Nephron progenitor cell (in vitro differentiated cells): ENCODE measurements around the gene TENT5C.
"Not testable (repeated sequence)": the region's sequence is repeated elsewhere in the genome, so short reads cannot be mapped to it uniquely, and the experiment has no call there.

Source experiments
- DNase-seq: peaks from one replicate; pipeline ENCODE4 v3.0.0; 2021
- H3K27ac Mint-ChIP-seq: 2 replicates; pipeline ENCODE4 v1.8.0; 2021; ENCODE audit warnings: mild to moderate bottlenecking, moderate library complexity, mixed read lengths
- H3K27me3 Mint-ChIP-seq: 2 replicates; pipeline ENCODE4 v1.8.0; 2021; ENCODE audit warnings: mild to moderate bottlenecking, low read depth, mixed read lengths; ENCODE audit not compliant: poor library complexity
- H3K36me3 Mint-ChIP-seq: 2 replicates; pipeline ENCODE4 v1.8.0; 2021; ENCODE audit warnings: low read depth, mixed read lengths
- H3K4me1 Mint-ChIP-seq: 2 replicates; pipeline ENCODE4 v1.8.0; 2021; ENCODE audit warnings: mixed read lengths
- H3K4me3 Mint-ChIP-seq: 2 replicates; pipeline ENCODE4 v1.8.0; 2021; ENCODE audit warnings: mild to moderate bottlenecking, moderate library complexity, mixed read lengths
- H3K9me3 Mint-ChIP-seq: 2 replicates; pipeline ENCODE4 v1.8.0; 2021; ENCODE audit warnings: mild to moderate bottlenecking, moderate library complexity, mixed read lengths
- TF ChIP-seq, protein P1 (sequence below): fragments of 200-600 bp; sonication (generic); IDR thresholded peaks from 2 replicates; pipeline ENCODE4 v1.5.0; 2021; ENCODE audit warnings: antibody characterized with exemption

TENT5C gene

DNA sequence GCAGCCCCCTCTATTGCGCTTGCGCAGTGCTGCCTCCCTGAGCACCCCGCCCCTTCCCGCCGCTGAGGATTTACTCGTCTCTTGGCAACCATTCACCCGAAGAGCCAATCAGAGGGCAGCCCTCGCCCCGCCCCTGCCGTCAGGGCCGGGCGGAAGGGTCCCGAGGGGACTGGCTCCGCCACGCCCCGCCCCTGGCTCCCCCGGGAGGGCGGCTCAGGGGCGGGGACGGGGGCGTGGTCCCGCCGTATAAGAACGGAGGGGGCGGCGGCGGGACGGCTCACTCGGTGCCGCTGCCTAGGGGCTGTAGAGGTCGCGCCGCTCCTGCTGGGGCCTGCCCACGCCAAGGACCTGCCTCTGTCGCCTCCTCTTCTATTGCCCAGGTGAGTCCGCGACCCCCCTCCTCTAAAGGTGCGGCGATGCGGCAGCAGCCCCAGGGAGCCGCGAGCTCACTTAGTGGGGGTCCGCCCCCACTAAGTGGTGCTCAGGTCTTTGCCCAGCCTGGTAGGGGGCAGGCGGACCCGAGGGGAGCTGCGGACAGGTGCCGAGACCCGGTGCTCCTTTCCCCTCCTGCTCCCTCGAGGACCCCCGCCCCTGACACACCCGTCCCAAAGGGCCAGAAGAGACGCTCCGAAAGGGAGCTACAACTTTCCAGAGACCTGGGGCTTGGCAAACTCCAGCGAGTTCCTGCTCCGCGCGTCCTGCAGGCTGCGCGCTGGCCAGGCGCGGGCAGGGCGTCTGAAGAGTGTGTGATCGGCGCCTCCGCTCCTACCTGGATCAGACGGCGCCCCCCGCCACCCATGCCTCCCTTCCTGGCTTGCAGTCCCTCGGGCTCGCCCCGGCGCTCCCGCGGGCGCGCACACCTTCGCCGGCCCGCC lies at the start of gene TENT5C:
TSS of gene TENT5C (plus strand) at position 275 of the 875 bp plus-strand sequence. CDS start 16,821 bp downstream, outside the sequence.
- no peaks in the 10 kb centered on the region for H3K36me3 Mint-ChIP-seq
- peak within 1 kb of the TSS; percentile 95 for H3K4me3 Mint-ChIP-seq
- no peaks in the 10 kb centered on the region for H3K9me3 Mint-ChIP-seq
- peak within 1 kb of the TSS; percentile 86 for H3K27ac Mint-ChIP-seq
- peaks cover 56% of the 10 kb centered on the region for H3K27me3 Mint-ChIP-seq
- DNase-seq, result peak; percentile 97
- TF ChIP-seq, protein P1, sequence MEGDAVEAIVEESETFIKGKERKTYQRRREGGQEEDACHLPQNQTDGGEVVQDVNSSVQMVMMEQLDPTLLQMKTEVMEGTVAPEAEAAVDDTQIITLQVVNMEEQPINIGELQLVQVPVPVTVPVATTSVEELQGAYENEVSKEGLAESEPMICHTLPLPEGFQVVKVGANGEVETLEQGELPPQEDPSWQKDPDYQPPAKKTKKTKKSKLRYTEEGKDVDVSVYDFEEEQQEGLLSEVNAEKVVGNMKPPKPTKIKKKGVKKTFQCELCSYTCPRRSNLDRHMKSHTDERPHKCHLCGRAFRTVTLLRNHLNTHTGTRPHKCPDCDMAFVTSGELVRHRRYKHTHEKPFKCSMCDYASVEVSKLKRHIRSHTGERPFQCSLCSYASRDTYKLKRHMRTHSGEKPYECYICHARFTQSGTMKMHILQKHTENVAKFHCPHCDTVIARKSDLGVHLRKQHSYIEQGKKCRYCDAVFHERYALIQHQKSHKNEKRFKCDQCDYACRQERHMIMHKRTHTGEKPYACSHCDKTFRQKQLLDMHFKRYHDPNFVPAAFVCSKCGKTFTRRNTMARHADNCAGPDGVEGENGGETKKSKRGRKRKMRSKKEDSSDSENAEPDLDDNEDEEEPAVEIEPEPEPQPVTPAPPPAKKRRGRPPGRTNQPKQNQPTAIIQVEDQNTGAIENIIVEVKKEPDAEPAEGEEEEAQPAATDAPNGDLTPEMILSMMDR, result no peak
- H3K4me1 Mint-ChIP-seq, result peaks cover 37% of the 10 kb centered on the region

- Mint-ChIP-seq H3K4me1 (no peaks in the 10 kb centered on the region), H3K27me3 (peaks cover 11% of the 10 kb centered on the region), H3K9me3 (peaks cover 16% of the 10 kb centered on the region), H3K27ac (no peak overlapping the region), H3K4me3 (no peak overlapping the region), H3K36me3 (no peaks in the 10 kb centered on the region)
- TF ChIP-seq, protein P1, result no peak
- DNase-seq, result no peak
These were observed 49.5 kb upstream of the TENT5C start for GRCh38 chr1:117556341-117556740.

GRCh38 chr1:117556976-117557375 lies 48.9 kb upstream of the TENT5C start:
- Mint-ChIP-seq H3K4me3 (no peak overlapping the region), H3K27me3 (peaks cover 11% of the 10 kb centered on the region), H3K9me3 (peaks cover 16% of the 10 kb centered on the region), H3K27ac (no peak overlapping the region), H3K4me1 (no peaks in the 10 kb centered on the region), H3K36me3 (no peaks in the 10 kb centered on the region)
- TF ChIP-seq, protein P1, result no peak
- DNase-seq, result no peak

- Mint-ChIP-seq H3K27me3 (peaks cover 11% of the 10 kb centered on the region), H3K9me3 (peaks cover 16% of the 10 kb centered on the region)
- H3K4me3 Mint-ChIP-seq, H3K4me1 Mint-ChIP-seq, DNase-seq, H3K27ac Mint-ChIP-seq, H3K36me3 Mint-ChIP-seq: not testable (repeated sequence)
These were observed 47.4 kb upstream of the TENT5C start for GRCh38 chr1:117558451-117558850.

GRCh38 chr1:117559139-117559538 lies 46.7 kb upstream of the TENT5C start:
- Mint-ChIP-seq H3K27me3 (peaks cover 11% of the 10 kb centered on the region), H3K9me3 (peaks cover 16% of the 10 kb centered on the region), H3K36me3 (no peaks in the 10 kb centered on the region), H3K27ac (no peak overlapping the region), H3K4me1 (peaks cover 5% of the 10 kb centered on the region), H3K4me3 (no peak overlapping the region)
- no peak for DNase-seq
- TF ChIP-seq, protein P1, result no peak

- TF ChIP-seq, protein P1, result no peak
- Mint-ChIP-seq H3K9me3 (peaks cover 16% of the 10 kb centered on the region), H3K4me3 (no peak overlapping the region), H3K27ac (no peak overlapping the region), H3K4me1 (peaks cover 5% of the 10 kb centered on the region), H3K27me3 (peaks cover 10% of the 10 kb centered on the region), H3K36me3 (no peaks in the 10 kb centered on the region)
- no peak for DNase-seq
These were observed 45.9 kb upstream of the TENT5C start for GRCh38 chr1:117559985-117560384.
